GM19025 (cell line): Measurements from ENCODE around the gene SIL1.

Experiments
- ATAC-seq: cut with Tn5 transposase; IDR thresholded peaks from one replicate; pipeline ENCODE4 v1.9.1; 2021; ENCODE audit warnings: mild to moderate bottlenecking, low read depth, moderate library complexity; ENCODE audit not compliant: unreplicated experiment

SIL1 gene

DNA sequence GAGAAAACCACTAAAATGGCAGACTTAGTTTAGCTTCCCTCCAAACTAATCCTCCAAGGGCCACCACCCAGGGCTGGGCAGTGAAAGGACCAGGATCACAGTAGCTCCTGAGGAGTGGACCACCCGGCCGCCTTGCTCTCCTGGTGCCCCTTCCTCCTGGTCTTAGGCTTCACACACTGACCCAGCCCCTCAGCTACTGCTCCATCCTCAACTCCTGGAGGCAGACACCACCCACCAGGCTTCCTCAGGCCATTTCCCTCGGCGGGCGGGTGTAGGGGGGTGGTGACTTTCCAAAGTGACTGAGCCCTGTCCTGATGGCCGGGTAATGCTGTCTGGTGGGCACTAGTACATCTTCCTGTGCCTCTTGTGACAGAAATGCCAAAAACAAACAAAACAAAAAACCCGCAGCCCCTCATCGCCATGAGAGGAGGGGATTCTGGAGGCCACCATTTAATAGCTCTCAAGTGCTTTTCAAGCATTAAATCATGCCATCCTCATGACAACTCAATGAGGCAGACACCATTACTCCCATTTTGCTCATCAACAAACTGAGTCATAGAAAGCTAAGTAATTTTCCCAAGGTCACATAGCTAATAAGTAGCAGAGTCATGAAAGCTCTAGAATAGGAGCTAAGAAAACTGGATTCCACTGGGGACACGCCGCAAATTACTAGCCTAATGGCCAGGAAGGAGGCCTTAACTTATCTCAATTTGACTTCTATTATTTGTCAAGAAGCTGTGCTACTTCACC is 231.8 kb downstream of the SIL1 start:
- ATAC-seq = no peak

- ATAC-seq = no peak
These were observed 232.5 kb downstream of the SIL1 start for GRCh38 chr5:138965626-138966025.

- no peak for ATAC-seq
These were observed 233.4 kb downstream of the SIL1 start for GRCh38 chr5:138964647-138965201.

GRCh38 chr5:138963763-138964371 is 234.3 kb downstream of the SIL1 start:
- no peak for ATAC-seq

DNA sequence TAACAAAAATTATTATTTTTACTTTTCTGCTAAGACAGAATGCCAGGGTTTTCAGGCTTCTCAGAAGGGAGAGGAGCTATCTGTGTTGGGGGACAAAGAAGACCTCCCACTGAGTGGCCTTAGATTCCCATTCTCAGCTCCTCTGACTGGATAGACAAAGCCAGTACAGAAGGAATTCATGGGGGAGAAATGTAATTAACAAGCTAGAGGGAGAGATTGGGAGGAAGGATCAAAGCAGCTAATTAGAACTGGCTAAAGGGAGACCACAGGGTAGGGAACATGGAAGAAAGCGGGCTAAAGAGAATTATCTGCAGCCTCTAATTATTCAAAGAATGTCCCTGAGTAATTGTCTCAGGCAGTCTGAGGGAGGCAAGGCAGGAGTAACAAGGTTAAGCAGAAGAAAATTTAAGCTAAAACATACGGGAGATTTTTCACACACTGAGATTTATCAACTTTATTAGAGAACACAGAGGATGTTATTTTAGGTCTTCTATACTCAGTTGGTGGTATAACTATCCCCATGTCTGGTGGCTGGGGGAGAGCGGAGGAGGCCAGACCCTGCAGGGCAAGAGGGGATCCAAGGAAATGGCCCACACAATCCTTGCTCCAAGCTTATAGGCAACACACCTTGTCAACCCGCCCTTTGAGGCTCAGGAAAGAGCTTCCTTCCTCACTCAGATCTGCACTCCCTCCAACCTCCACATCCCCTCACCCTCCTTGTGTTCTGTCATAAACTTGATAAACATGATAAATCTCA is 235.4 kb downstream of the SIL1 start:
- ATAC-seq = no peak

GRCh38 chr5:138961729-138962128 is 236.4 kb downstream of the SIL1 start:
- no peak for ATAC-seq

- ATAC-seq = no peak
These were observed 236.9 kb downstream of the SIL1 start for GRCh38 chr5:138961221-138961620.

DNA sequence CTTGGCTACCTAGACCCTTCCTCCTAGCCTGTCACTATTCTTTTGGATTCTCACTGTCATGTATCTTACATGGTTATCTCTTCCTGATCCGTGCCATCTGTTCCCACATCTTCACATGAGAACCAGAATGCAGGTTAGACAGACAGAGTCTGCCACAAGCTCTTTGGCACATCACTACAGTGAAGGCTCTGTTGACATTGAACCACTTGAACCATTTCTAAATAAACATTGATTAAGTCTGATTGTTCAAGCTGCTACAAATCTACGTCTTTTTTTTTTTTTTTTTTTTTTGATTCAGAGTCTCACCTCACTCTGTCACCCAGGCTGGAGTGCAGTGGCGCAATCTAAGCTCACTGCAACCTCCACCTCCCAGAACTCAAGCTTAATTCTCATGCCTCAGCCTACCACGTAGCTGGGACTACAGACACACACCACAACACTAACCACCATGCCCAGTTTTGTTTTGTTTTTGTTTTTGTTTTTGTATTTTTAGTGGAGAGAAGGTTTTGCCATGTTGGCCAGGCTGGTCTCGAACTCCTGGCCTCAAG is 237.9 kb downstream of the SIL1 start:
- ATAC-seq = no peak

- ATAC-seq = no peak
These were observed 241.4 kb downstream of the SIL1 start for GRCh38 chr5:138956801-138957200.

- ATAC-seq = no peak
These were observed 242.4 kb downstream of the SIL1 start for GRCh38 chr5:138955671-138956295.

DNA sequence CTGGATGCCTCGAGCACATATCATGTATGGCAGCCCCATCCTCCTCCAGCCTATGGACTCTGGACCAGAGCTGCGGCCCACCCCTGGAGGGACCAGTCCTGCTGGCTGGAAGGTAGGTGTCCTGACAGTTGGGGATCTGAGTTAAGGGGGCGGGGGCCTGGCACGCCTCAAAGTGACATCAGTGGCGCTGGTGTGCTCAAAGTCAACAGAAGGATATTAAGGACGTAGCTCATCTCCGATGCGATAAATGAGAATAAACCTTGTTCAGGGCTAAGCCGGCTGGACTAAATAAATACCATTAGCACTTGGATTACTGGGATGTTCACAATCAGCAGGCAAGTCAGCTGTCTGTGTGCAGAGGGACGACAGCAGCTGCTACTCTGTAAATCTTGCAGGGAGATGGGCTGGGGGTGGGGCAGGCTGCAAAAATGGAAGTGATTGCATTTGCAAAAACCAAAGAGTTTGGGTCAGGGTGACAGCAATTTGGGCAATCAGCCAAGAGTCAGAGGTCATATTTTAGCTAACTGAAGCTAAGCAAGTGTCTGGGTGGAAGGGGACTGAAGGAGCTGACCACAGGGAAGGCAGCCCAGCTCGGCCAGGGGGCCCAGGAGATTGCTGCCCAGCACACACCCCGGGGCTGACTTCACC is 243.0 kb downstream of the SIL1 start:
- no peak for ATAC-seq

DNA sequence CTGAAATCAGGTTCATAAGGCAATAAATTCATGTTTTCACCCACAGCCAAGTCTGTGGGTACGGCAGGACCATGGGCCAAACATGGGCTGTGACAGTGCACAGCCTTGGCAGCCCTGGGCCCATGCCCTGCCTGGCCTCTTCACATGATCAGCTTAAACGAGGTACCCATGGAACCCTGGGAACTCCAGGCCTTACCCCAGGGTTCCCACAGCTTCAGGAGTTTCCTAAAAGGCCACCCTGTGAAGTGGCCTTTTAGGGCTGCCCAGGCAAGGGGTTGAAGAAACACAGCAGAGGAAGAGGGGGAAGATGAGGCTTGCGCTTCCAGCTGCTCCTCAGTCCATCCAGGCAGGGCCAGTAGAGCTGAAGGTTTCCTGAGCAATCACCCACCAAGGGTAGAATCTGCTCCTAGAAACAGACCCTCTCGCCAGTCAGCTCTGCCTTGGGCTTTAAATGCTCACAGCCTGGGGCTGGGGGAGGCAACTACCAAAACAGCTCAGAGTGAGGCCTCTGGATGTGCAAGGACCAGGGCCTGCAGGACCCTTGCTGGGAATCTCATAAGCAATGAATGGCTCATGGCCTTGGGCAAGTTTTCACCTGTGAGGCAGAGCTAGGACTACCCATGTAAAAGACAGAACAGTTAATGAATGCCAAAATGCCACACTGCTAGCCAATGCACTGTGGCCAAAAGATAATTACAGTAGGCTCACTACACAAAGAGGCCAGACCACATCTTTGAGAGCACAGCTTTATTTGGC is 243.7 kb downstream of the SIL1 start:
- no peak for ATAC-seq

DNA sequence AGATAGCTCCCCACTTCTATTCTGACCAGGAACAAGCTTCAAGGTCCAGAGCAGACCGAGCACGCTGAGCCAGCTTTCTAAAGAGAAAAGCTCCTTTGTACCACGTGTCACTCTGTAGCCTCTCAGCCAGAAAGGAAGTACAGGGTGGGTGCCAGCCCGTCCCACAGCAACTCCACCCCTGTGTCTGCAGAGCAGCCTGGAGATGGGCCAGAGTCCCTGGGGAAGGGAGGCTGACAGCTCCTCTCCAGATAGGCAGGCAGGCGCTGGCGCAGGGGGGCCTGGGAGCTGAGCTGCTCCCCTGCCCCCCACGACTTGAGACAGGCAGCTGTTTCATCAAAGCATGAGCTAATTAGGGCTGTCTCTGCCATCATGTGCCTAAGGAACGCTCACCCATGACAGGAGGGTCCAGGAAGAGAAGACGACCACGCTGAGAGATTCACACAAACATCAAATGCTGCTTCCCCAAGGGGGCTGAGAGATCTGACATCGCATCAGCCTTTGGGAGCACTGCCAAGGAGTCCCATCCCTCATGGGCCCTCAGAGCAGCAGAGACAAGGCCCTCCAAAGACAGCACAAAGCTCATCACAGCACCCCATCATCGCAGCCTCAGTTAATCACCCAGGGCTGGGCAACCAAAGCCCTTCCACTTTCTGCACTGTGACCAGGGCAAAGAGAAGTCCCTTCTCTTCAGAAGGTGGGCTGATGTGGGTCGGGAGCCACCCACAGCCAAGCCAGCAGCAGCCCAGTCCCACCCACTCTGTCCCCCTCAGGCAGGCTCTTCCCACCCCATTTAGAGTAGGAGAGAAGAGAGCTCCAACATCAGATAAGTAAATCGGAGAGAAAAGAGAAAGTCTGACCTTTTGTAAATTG is 244.5 kb downstream of the SIL1 start:
- ATAC-seq = no peak

- no peak for ATAC-seq
These were observed 245.2 kb downstream of the SIL1 start for GRCh38 chr5:138952962-138953361.

- ATAC-seq = no peak
These were observed 246.0 kb downstream of the SIL1 start for GRCh38 chr5:138951986-138952735.

DNA sequence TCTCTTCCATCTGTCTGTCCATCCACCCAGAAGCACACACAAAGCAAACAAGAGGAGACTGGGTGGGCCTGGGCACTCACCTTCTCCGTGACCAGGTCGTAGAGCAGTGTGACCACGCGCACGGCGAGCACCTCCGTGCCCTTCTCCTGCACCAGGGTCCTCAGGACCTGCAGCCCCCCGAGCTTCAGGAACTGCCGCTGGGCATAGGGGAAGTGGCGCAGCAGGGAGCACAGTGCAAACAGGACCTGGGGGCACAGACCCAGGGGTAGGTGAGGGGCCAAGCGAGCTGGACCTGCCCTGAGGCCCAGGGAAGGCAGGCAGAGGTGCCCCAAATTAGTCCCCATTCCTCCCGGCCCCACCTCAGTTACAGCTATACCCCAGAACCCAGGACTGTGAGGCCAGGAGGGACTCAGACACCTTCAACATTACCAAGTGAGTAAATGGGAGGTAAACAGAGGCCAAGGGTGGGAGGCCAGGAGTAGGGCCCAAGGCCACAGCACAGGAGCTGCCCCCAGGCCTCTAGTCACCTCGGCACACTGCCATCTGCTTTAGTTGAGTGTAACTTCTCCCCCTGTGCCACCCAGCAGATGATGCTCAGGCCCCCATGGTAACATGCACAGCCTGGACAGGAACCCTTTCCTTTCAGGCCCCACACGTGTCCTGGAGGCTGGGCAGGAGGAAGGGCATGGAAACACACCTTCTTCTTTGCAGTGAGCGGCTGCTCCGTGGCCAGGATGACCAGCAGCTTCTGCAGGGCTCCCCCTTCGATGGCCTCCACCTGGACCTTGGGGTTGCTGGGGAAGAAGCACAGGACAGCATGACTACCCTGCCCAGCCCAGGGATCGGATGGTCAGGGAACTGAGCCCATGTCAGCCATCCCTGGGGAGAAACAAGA is 246.8 kb downstream of the SIL1 start:
- no peak for ATAC-seq
